Smooth muscle cell (in vitro differentiated cells): ENCODE measurements around the gene PLIN4. TPM values are rescaled to one million over a fixed set of nuclear protein-coding genes. Genes with fewer than 3 reads are reported as not detected.

Experiments
- DNase-seq: peaks from one replicate; lab custom pipeline; 2025; ENCODE audit not compliant: unreplicated experiment; lab: John Stamatoyannopoulos, UW
- H2AFZ ChIP-seq: fragments of 200-600 bp; sonication (generic); 2 replicates; pipeline ENCODE4 v1.6.0; 2016; ENCODE audit warnings: antibody characterized with exemption, low read depth, mild to moderate bottlenecking
- H3F3A ChIP-seq: fragments of 200-600 bp; sonication (generic); 2 replicates; pipeline ENCODE4 v1.6.0; 2017; ENCODE audit warnings: antibody characterized with exemption, low read depth
- H3K27ac ChIP-seq: fragments of 200-600 bp; sonication (generic); 2 replicates; pipeline ENCODE4 v1.5.1; 2016; ENCODE audit warnings: low read depth, mild to moderate bottlenecking
- H3K27me3 ChIP-seq: fragments of 200-600 bp; sonication (generic); 2 replicates; pipeline ENCODE4 v1.6.1; 2016; ENCODE audit warnings: low read depth, mild to moderate bottlenecking
- H3K36me3 ChIP-seq: fragments of 200-600 bp; sonication (generic); 2 replicates; pipeline ENCODE4 v1.5.1; 2016; ENCODE audit warnings: low read depth
- H3K4me1 ChIP-seq: fragments of 200-600 bp; sonication (generic); 2 replicates; pipeline ENCODE4 v1.5.1; 2016; ENCODE audit warnings: low read depth
- H3K4me2 ChIP-seq: fragments of 200-600 bp; sonication (generic); 2 replicates; pipeline ENCODE4 v1.6.0; 2016; ENCODE audit warnings: mild to moderate bottlenecking
- H3K4me3 ChIP-seq: fragments of 200-600 bp; sonication (generic); 2 replicates; pipeline ENCODE4 v1.5.1; 2016; ENCODE audit warnings: mild to moderate bottlenecking
- H3K79me2 ChIP-seq: fragments of 200-600 bp; sonication (generic); 2 replicates; pipeline ENCODE4 v1.6.0; 2016; ENCODE audit warnings: low read depth, mild to moderate bottlenecking
- H3K9ac ChIP-seq: fragments of 200-600 bp; sonication (generic); 2 replicates; pipeline ENCODE4 v1.6.0; 2016; ENCODE audit warnings: low read depth
- H3K9me3 ChIP-seq: fragments of 200-600 bp; sonication (generic); replicated peaks from 2 replicates; pipeline ENCODE4 v1.5.1; 2016; ENCODE audit warnings: low read depth
- H4K20me1 ChIP-seq: fragments of 200-600 bp; sonication (generic); 2 replicates; pipeline ENCODE4 v1.6.0; 2016; ENCODE audit warnings: low read depth
- CTCF ChIP-seq: fragments of 200-600 bp; sonication (generic); IDR thresholded peaks from 2 replicates; pipeline ENCODE4 v1.5.1; 2017; ENCODE audit warnings: borderline replicate concordance, mild to moderate bottlenecking, antibody characterized with exemption; ENCODE audit not compliant: insufficient read depth, poor library complexity, severe bottlenecking
- WGBS: methylation state at CpG from one replicate; pipeline ENCODE4 v1.1.7; 2016; ENCODE audit warnings: low lambda C conversion rate; 5-methylcytosine and 5-hydroxymethylcytosine counted together
- polyA plus RNA-seq: library from polyadenylated mRNA; unstranded; fragments of >200 nt; fragmentation: Nextera tagmentation; extraction: Ambion mirVana; gene quantifications from 2 replicates; pipeline ENCODE4 v1.2.1, GENCODE V29; 2016
- total RNA-seq: library from RNA; depleted of rRNA; stranded (reverse); fragments of >200 nt; gene quantifications from 2 replicates; pipeline ENCODE4 v1.2.3, GENCODE V29; 2014

PLIN4 gene
- total and polyA plus RNA-seq, 2 experiments from 2014 or later: 0.23 TPM; not detected in 1

GRCh38 chr19:4473011-4473762 lies 45.1 kb downstream of the PLIN4 start:
- Histone ChIP-seq H3K27ac (peak overlapping the region; percentile 51), H3K36me3 (no peaks in the 10 kb centered on the region), H4K20me1 (peaks cover 24% of the 10 kb centered on the region), H3F3A (peaks cover 4% of the 10 kb centered on the region), H3K4me2 (peak overlapping the region; percentile 99), H3K9ac (peak overlapping the region; percentile 91), H3K79me2 (peaks cover 41% of the 10 kb centered on the region), H3K9me3 (no peaks in the 10 kb centered on the region), H2AFZ (no peak overlapping the region), H3K27me3 (no peaks in the 10 kb centered on the region), H3K4me1 (peaks cover 19% of the 10 kb centered on the region), H3K4me3 (peak overlapping the region; percentile 87)
- DNase-seq: no peak
- TF ChIP-seq CTCF: no peak
- 26% methylated on average over 15 of the region's 25 CpGs for WGBS

GRCh38 chr19:4472174-4472974 lies 45.9 kb downstream of the PLIN4 start, which contains the start of gene HDGFL2:
HDGFL2 (plus strand) TSS chr19:4472297; CDS start chr19:4472351, 54 bp downstream.
- peak within 1 kb of the TSS; percentile 87 for H3K4me3 ChIP-seq
- H3K4me2 ChIP-seq: peak within 1 kb of the TSS; percentile 99
- H3F3A ChIP-seq: peaks cover 4% of the 10 kb centered on the region
- no peak for TF ChIP-seq CTCF
- WGBS: 2% methylated on average over 29 of the region's 71 CpGs
- peaks cover 41% of the 10 kb centered on the region for H3K79me2 ChIP-seq
- H3K9me3 ChIP-seq: no peaks in the 10 kb centered on the region
- peaks cover 19% of the 10 kb centered on the region for H3K4me1 ChIP-seq
- H3K36me3 ChIP-seq: no peaks in the 10 kb centered on the region
- H3K27ac ChIP-seq: peak within 1 kb of the TSS; percentile 77
- H2AFZ ChIP-seq: peak within 1 kb of the TSS; percentile 95
- H4K20me1 ChIP-seq: peaks cover 19% of the 10 kb centered on the region
- DNase-seq: no peak
- peak within 1 kb of the TSS; percentile 91 for H3K9ac ChIP-seq
- no peaks in the 10 kb centered on the region for H3K27me3 ChIP-seq

- no peaks in the 10 kb centered on the region for H3K9me3 ChIP-seq
- peak; percentile 87 for DNase-seq
Observed at GRCh38 chr19:4471403-4472173, 46.7 kb downstream of the PLIN4 start.

More at GRCh38 chr19:4471403-4472173, 46.7 kb downstream of the PLIN4 start:
- H3K27me3 ChIP-seq: no peaks in the 10 kb centered on the region
- peak overlapping the region; percentile 95 for H2AFZ ChIP-seq
- H3K4me3 ChIP-seq: peak overlapping the region; percentile 87
- H3F3A ChIP-seq: peaks cover 4% of the 10 kb centered on the region
- peak overlapping the region; percentile 77 for H3K27ac ChIP-seq
- no peaks in the 10 kb centered on the region for H3K36me3 ChIP-seq
- H3K79me2 ChIP-seq: peaks cover 41% of the 10 kb centered on the region
- TF ChIP-seq CTCF: no peak
- peaks cover 19% of the 10 kb centered on the region for H3K4me1 ChIP-seq
- WGBS: 4% methylated on average over 33 of the region's 33 CpGs
- H3K4me2 ChIP-seq: peak overlapping the region; percentile 89
- peak overlapping the region; percentile 68 for H3K9ac ChIP-seq
- H4K20me1 ChIP-seq: peaks cover 16% of the 10 kb centered on the region
